HG03432 (cell line): ENCODE measurements around the gene CCDC152.
A peak's percentile ranks its signal among the peaks of the same experiment; 100 is the strongest.

Experiments
- ATAC-seq: cut with Tn5 transposase; IDR thresholded peaks from one replicate; pipeline ENCODE4 v1.9.1; 2021; ENCODE audit warnings: mild to moderate bottlenecking, moderate library complexity; ENCODE audit not compliant: unreplicated experiment

Gene CCDC152

DNA sequence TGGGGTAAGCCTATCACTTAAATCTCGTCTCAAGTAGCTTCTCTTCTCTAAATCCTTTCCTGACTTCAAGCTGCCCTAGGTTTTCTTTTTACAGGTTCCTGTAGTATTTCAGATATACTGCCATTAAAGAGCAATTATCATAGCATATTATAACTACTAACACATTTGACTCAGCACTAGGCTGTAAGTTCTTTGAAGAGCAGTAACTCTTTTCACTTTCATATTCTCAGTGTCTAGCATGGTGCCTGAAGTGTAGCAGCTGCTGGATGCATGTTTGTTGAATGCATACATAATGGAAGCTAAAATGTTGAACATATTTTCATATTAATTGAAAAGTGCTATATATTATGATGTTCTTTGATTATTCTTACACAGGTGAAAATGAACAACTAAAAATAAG lies 22.5 kb downstream of the CCDC152 start:
- peak; percentile 81 for ATAC-seq

DNA sequence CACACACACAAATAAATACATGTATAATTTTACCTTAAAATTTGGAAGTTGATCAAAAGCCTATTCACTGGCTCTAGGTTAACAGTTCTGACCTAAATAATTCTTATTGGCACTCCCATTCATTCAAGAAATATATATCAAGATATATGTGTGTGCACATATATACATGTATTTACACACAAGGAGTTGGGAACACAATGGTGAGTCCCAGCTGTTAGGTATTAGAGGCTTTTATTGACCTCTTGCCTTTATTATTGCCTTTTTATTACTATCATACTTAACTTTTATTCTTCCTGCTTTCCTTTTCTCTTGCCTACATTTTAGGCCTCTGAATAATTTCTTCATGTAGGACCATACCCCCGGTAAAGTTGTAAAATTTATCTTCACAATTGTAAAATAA lies 25.0 kb downstream of the CCDC152 start:
- ATAC-seq = no peak

DNA sequence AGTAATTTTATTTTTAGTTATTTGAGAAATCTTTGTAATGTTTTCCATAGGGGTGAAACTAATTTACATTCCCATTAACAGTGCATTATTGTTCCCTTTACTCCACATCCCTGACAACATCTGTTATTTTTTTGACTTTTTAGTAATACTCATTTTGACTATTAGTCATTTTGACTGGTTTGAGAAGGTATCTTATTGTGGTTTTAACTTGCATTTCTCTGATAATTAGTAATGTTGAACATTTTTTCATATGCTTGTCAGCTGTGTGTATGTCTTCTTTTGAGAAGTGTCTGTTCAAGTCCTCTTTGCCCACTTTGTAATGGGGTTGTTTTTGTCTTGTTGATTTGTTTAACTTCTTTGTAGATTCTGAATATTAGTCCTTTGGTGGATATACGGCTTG lies 27.5 kb downstream of the CCDC152 start:
- no peak for ATAC-seq

GRCh38 chr5:42785756-42786155 lies 29.1 kb downstream of the CCDC152 start:
- no peak for ATAC-seq

DNA sequence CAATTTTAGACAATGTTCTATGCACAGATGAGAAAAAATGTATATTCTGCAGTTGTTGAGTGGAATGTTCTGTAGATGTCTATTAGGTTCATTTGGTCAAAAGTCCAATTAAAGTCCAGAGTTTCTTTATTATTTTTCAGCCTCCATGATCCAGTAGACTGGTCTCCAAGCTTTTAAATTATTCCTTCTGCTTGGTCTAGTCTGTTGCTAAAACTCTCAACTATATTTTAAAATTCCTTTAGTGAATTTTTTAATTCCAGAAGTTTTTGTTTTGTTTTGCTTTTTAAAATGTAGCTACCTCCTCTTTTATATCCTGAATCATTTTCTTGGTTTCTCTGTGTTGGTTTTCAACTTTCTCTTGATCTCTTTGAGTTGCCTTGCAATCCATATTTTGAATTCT lies 30.5 kb downstream of the CCDC152 start:
- ATAC-seq = no peak

GRCh38 chr5:42787845-42788244 lies 31.2 kb downstream of the CCDC152 start:
- ATAC-seq = no peak

GRCh38 chr5:42791151-42791550 lies 34.5 kb downstream of the CCDC152 start:
- ATAC-seq = no peak

DNA sequence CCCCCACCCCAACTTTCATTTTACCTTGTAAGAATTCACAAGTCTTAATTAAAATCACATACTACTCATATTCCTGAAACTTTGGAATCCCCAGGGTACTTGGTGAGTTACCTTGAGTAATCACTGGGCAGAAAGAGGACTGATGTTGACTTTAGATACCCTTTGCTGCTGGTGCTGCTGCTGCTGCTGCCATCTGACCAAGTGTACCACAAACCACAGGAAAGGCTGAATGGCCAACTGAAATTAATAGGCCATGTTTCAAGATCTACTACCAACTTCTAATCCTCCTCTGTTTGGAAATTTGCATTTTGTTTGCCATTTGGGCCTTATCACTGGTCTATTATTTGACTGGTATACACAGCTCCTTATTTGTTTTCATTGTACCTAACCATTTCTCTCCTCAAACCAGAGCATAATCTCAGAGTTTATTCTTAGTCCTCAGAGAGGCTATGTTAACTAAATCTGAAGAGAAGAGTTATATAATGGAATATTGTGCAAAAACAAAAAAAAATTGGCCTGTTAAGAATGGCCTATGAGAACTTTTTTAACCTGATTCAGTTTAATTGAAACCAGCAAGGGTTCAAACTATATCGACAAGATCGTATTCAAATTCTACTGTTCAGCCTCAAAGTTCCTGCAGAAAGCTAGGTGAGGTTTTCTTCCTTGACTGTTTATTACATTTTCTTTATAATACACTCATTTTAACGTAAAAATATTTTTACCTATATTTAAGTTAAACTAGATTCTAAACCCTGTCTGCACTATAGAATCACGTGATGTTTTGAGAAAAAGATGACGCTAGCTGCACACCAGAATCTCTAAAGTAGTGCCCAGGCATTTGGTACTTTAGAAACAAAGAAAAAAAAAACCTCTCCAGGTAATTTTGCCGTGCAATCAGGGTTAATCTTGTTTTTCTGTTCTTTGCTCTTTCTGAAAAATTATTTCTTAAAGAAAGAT lies 41.9 kb downstream of the CCDC152 start:
- no peak for ATAC-seq

DNA sequence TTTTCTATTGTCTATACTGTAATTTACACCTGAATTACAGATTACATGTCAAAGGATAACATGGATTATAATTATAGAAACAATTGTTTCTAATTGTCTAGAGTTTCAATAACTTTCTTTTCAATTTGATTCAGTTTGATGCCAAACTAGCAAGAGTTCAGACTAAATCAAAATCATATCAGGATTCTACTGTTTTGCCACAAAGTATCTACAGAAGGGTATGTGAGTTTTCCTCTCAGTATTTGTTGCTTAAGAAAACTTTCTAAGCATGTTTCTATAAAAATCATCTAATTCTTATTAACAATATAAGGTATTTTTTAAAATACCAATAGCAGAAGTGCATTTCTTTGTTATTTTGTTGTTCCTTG lies 42.6 kb downstream of the CCDC152 start:
- ATAC-seq = no peak

DNA sequence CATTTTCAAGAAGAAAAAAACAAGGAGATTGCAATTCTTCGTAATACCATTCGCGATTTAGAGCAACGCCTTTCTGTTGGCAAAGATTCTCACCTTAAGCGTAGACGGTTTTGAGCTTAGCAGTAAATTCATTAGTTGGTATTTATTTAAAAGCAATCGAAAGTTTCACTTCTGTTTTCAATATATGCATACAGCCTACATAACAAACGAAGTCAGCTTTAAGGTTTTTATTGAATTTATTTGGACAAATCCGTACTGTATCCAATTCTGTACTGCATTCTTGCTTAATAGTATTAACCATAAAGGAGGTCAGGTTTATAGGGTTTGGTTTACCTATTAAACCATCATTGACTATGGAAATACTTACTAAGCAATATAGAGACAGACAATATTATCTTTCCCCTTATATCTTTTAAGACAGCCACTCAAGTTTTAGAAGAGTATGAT lies 43.1 kb downstream of the CCDC152 start:
- no peak for ATAC-seq

DNA sequence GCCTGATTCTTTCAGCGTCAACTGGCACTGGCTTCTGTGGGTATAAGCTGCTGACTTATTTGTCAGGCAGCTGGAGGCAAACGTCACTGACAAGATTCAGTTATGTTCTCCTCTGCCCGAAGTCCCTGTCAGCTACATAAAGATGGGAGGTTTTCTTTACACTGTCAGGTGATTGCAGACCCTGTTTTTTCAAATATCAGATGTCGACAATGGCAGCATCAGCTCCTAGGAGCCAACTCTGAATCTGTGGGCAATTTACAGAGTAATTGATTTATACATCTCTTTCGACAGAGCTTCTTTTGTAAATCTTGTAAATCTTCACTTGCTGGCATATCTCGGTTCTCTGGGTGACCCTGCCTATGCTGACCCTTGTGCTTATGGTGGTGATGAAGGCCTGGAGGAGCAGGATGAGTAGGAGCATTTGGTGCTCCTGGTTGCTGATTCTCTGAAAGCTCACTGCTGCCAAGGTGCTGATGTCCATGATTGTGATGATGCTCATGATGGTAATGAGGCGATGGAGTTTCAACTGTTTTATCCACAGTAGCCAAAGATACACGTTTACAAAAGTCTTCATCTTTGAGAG lies 44.2 kb downstream of the CCDC152 start:
- no peak for ATAC-seq

DNA sequence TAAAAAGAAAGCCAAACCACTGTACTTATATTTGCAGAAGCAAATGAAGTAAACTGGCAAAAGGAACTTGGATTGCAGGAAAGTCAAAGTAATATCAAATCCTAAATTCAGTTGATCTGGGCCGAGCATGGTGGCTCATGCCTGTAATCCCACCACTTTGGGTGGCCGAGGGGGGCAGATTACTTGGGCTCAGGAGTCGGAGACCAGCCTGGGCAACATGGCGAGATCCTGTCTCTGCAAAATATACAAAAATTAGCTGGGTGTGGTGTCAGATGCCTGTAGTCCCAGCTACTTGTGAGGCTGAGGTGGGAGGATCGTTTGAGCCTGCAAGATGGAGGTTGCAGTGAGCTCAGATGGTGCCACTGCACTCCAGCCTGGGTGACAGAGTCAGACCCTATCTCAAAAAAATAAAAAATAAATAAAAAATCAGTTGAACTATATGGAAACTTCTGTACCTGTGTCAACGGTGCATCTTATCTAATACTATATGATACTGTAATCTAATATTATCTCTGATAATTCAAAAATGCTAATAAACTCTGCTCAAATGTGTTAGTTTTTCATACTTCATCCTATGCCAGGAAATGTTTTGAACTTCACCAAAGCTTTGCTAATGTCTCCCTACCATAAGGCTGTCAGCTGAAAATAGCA lies 45.0 kb downstream of the CCDC152 start:
- no peak for ATAC-seq

- no peak for ATAC-seq
Measured at GRCh38 chr5:42804717-42805339, 48.2 kb downstream of the CCDC152 start.

DNA sequence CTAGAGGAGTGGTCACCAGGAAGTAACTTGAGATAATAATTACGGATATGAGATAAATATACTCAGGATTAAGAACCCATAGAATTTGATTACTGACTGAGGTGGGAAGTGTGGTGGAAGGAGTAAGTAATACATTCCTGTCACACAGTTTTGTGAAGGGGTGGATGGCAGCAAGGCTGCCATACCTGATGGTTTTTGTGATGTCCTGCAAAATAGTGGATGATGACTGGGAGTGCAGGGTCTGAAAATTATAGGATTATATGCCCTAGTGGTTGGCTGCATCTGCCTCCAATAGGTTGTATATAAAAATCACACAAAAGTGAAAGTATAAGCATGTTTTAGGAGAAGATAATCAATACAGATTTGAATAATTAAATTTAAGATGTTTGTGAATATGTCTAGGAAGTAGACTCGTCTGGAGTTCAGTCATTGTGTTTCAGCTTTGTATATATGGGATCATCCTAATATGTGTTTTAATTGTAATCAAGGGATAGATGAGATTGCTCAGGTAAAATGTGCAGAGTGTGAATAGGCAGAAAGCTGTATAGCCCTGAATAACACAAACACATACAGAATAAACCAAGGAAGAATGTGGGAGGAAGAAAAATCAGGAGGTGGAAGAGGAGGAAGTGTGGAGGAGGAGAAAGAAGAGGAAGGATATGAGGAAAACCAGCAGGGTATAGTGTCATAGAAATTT lies 49.5 kb downstream of the CCDC152 start:
- no peak for ATAC-seq

DNA sequence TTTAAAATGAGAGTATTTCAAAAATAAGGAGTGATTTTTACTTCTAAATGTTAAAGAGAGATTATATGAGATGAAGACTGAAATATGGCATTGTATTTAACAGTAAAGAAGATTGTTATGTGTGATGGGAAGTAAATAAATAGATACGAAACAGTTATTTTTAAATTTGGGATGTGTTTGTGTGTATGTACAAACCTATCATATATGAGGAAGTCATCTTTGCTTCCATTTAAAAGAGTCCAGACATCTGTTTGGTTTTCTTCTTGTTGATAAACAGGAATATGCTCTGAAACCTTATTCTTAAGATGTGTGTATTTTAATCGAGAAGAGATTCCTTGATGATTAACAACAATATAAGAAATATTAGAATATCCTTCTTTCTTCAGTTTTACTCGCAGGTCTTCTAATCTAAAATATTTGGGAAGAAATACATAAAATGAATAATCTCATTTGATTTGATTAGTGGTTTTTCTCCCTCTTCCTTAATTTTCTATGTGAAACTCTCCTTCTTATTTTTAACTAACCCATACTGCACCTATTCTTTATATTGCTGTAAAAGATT lies 50.2 kb downstream of the CCDC152 start:
- ATAC-seq = no peak

- ATAC-seq = no peak
Measured at GRCh38 chr5:42807722-42808447, 51.3 kb downstream of the CCDC152 start.

DNA sequence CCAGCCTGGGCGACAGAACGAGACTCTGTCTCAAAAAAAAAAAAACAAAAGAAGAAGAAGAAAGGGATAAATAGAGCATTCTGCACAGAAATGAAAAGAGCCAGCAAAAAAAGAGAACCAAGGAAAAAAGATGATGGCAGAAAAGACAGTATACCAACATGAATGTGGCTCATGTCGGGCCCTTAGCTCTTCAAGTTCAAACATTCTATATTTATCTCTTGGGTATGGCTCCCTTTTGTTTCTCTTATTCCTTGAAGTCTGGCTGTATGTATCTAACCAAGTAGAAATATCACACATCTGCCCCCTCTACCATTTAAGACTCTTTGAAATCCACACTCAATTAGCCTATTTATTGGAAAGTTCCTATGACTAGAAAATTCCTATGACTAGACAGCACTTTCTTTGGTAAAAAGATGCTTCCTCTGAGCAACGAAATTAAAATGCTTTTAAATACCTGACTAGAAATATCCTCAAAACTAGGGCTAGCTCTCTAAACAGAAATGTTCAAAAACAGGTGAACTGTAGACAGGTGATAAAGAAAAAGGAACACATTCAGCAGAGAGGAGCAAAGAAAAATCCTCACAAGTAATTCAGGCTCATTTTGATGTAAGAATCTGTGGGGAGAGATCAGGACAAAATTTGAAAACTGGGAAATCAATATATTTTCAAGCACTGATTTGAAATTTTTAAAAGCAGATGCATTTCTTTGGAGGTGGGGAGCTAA lies 52.4 kb downstream of the CCDC152 start:
- ATAC-seq = no peak

GRCh38 chr5:42810834-42811590 lies 54.4 kb downstream of the CCDC152 start:
- no peak for ATAC-seq
